ENCODE results near the gene TPCN1.
A peak's percentile ranks its signal among the peaks of the same experiment; 100 is the strongest.

TPCN1 gene

DNA sequence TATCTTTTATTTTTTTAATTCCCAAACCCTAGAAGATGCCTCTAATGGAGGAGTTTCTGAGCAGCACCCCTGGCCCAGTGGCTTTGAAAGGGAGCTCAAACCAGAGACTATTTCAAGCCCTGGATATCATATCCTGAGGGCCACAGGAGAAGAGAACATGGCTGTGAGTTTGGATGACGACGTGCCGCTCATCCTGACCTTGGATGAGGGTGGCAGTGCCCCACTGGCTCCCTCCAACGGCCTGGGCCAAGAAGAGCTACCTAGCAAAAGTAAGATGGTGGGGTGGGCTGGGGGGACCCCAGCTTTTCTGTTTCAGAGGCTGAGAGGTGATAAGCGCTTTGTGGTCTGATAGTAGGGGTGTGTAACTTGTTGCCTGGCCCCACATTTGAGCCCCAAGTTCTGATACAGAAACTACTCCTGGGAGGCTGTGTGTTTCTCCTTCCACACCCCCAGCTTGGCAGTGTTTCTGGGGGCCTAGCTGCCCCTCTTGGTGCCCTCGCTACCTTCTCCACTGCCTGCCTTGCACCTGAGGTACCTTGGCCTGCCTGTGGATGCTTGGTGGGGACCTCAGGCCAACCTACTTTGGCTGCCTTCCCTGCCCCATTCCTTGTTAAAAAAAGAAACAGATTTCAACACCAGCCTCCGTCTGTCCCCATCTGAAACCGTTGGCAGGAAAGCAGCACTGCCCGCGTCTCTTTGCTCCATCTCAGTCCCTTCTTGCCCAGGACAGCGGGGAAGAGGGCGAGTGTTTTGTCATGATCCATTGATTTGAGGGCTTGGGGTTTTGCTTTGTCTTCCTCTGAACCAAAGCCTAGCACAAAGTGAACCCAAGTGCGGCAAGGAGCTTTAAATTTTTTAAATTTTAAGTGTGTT lies 5.7 kb downstream of the TPCN1 start:
- DNase-seq, result no peak

GRCh38 chr12:113227686-113228391 lies 6.6 kb downstream of the TPCN1 start:
- no peak for DNase-seq

- DNase-seq, result no peak
Measured at GRCh38 chr12:113228394-113229028, 7.2 kb downstream of the TPCN1 start.

GRCh38 chr12:113230315-113231234 lies 9.3 kb downstream of the TPCN1 start:
- DNase-seq, result no peak

GRCh38 chr12:113231235-113232088 lies 10.2 kb downstream of the TPCN1 start:
- DNase-seq, result no peak

GRCh38 chr12:113232089-113232839 lies 11.0 kb downstream of the TPCN1 start:
- no peak for DNase-seq

DNA sequence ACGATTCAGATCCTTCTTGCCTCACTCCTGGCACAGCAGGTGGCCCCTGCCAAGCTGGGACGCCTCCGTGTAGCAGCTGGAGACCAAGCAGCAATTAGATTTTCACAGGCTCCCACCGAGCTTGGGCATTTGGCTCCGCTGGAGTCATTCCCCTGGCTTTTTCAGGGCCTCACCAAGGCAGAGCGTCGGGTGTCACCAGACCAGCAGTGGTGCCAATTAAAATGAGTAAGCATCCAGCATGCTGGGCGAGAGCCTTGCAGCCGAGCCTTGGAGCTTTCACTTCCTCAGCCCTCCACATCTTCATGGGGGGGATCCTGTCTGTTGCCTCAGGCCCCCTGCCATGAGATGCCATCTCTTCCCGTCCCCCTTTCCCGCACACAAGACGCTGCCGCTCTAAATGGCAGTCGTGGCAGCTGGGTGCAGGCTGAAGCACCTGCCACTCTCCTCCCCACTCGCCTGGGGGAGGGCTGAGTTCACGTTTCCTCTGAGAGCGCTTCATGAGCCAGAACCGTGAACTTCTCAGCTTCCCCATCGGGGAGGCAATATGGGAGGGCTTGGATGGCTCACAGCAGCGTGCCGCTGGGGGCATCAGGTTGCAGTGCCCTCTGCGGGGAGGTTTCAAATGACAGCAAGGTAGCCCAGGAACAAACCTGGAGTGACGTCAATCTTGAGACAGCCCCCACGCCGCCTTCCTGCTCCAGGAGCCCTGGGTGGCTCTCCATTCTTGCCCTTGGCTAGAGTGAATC lies 11.7 kb downstream of the TPCN1 start:
- DNase-seq, result peak; percentile 71

DNA sequence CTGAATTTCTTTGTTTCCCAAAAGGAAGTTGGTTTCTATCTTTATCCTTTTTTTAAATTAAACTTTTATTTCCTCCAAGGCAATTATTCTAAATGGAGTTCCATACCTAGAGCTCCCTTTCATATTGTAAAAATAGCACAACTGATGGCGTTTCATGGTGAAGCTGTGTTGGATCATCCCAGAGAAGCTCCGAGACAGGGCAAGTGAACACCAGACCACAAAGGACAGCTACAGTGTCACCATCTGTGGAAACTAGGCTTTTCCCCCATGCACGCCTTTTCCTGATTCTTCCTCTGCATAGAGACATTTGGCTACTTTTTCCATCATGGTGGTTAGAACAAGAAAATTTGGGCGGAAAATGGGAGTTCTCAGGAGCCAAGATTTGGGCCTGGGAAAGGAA lies 12.7 kb downstream of the TPCN1 start:
- DNase-seq, result no peak

DNA sequence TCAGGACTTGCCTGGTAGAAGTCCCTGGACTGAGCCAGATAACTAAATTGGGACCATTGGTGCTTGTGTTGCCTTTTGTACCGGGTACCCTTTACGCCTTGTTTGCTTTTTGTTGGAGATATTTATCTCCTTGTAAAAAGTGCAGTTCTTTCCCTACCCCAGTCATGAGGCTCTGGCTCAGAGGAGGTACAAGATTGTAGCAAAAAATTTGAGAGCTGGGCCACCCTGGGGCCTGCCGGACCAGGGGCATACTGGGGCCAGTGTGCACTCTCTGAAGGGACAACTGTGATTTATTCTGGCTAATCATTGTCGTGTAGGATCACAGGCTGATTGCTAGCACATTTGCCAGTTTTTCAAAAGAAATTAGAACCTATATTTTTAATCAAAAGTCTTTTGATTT lies 13.2 kb downstream of the TPCN1 start:
- DNase-seq, result no peak

- no peak for DNase-seq
Measured at GRCh38 chr12:113235976-113236375, 14.7 kb downstream of the TPCN1 start.

DNA sequence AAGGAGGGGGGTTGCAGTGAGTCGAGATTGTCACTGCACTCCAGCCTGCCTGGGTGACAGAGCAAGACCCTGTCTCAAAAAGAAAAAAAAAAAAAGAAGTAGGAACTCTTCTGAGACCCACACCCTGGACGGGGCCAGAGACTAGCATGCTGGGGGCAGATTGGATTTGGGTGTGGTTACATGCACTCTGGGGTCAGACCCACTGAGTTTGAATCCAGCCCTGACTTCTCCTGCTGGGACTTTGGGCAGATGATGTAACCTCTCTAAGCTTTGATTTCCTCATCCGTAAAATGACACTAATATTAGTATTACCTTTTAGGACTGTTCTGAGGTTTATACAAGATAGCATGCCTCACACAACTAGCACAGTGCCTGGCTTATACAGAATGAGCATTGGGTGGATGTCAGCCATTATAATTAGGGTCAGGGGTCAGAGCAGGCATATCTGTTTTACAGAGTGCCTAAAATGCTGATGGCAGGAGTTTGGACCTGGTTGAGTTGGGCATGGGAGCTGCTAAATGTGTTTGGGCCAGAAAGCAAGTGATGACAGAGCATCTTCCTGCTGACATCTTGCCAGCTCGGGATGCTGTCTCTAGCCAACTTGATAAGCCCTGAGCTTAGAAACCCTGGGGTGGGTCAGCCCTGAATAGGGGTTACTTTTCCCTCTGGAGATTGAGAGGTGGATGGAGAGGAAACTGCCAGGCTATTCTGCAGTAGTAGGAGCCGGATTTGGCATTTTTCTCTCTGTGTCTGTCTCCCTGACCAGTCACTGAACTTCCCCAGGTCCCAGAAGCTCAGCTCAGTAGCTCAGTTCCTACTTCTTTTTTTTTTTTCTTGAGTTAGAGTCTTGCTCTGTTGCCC lies 15.5 kb downstream of the TPCN1 start:
- no peak for DNase-seq

DNA sequence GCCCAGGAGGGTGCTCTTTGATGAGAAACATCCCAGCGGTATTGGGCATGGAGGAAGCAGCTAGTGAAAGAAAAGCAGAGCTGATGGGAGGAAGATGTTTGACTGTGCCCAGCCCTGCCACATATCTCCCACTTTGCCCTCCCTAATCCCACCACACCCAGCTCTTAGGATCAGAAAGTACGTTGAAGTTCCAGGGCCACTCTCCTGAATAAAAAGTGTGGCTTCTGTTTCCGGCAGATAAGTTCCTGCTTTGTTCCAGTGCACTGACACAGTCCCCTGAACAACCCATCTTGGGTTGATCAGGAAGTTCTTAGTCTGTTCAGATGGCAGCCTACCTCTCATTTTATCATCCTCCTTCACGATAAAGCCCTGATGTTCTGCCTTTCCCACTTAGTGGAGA lies 16.5 kb downstream of the TPCN1 start:
- no peak for DNase-seq

DNA sequence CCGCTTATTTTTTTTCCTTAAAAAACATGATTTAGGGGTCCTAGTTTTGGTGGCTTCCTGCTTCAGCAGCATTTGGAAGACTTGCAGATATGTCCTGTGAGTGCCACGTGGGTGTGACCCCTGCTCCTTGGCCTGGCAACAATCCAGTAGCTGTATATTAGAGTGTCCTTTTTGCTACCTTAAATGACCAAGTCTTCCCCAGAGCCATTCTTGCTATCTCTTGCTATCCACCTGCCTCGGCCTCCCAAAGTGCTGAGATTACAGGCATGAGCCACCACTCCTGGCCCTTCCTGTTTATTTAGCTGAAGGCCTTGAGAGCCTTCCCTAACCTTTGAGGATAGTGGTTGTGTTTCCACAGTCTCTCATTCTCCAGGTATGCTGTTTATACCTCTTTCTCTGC lies 17.0 kb downstream of the TPCN1 start:
- DNase-seq, result no peak

GRCh38 chr12:113239288-113239771 lies 18.1 kb downstream of the TPCN1 start:
- no peak for DNase-seq

- DNase-seq, result no peak
Measured at GRCh38 chr12:113239811-113240331, 18.6 kb downstream of the TPCN1 start.

GRCh38 chr12:113240395-113240794 lies 19.1 kb downstream of the TPCN1 start:
- DNase-seq, result no peak

- DNase-seq, result no peak
Measured at GRCh38 chr12:113241191-113242025, 20.1 kb downstream of the TPCN1 start.

GRCh38 chr12:113242026-113242418 lies 20.8 kb downstream of the TPCN1 start:
- DNase-seq, result no peak
